SK-N-SH (cell line): ENCODE data around the gene DNAH1. TPM values are rescaled to one million over a fixed set of nuclear protein-coding genes. Genes with fewer than 3 reads are reported as not detected.

Experiments used
- CTCF ChIA-PET: fragments of 300-600, 350-600 bp; formaldehyde crosslinking; extraction: SDS; loops from one replicate; lab custom pipeline; 2021; lab: Yijun Ruan, JAX
- POLR2A ChIA-PET: fragments of 350-600 bp; sonication (Branson Sonifier 250); formaldehyde crosslinking; extraction: SDS; loops from one replicate; lab custom pipeline; 2020; ENCODE audit warnings: antibody characterized with exemption, inconsistent platforms; lab: Yijun Ruan, JAX
- DNase-seq: peaks from one replicate; pipeline ENCODE4 v3.0.0; 2012
- H2AFZ ChIP-seq: fragments of 200-600 bp; sonication (generic); 2 replicates; pipeline ENCODE4 v1.8.1; 2016; ENCODE audit warnings: antibody characterized with exemption, mild to moderate bottlenecking, low read depth
- H3F3A ChIP-seq: fragments of 200-600 bp; sonication (generic); replicated peaks from 2 replicates; pipeline ENCODE3; 2016; ENCODE audit warnings: antibody characterized with exemption, mild to moderate bottlenecking; ENCODE audit not compliant: insufficient read depth
- H3K27ac ChIP-seq, 2 experiments: fragments of 200-500 bp in 1 of 2; fragments of 200-600 bp in 1 of 2; sonication (Bioruptor generic) in 1 of 2; sonication (generic), shearing (Covaris generic) in 1 of 2; 2 replicates each; pipeline versions ENCODE4 v1.5.1 to v1.6.1; 2014 to 2016; ENCODE audit warnings: low read depth in 2 of 2, inconsistent platforms in 1 of 2, low read length in 1 of 2, mild to moderate bottlenecking in 1 of 2, mixed read lengths in 1 of 2
- H3K27me3 ChIP-seq: fragments of 200-600 bp; sonication (generic), shearing (Covaris generic); 2 replicates; pipeline ENCODE4 v1.6.1; 2016; ENCODE audit warnings: mixed run types; ENCODE audit not compliant: insufficient read depth
- H3K36me3 ChIP-seq, 2 experiments: fragments of 200-500 bp in 1 of 2; fragments of 200-600 bp in 1 of 2; sonication (Bioruptor generic) in 1 of 2; sonication (generic) in 1 of 2; replicated peaks in 1 of 2; 2 replicates each; pipeline versions ENCODE3 to v1.5.1; 2014 to 2016; ENCODE audit warnings: low read length in 1 of 2, mild to moderate bottlenecking in 1 of 2; ENCODE audit not compliant: insufficient read depth in 2 of 2, control insufficient read depth in 1 of 2
- H3K4me1 ChIP-seq, 2 experiments: fragments of 200-500 bp in 1 of 2; fragments of 200-600 bp in 1 of 2; sonication (Bioruptor generic) in 1 of 2; sonication (generic), shearing (Covaris generic) in 1 of 2; 2 replicates each; pipeline versions ENCODE4 v1.5.1 to v1.6.1; 2014 to 2016; ENCODE audit warnings: low read depth in 1 of 2, low read length in 1 of 2, mixed run types in 1 of 2; ENCODE audit not compliant: insufficient read depth in 2 of 2, control insufficient read depth in 1 of 2
- H3K4me2 ChIP-seq: fragments of 200-600 bp; sonication (generic), shearing (Covaris generic); 2 replicates; pipeline ENCODE4 v1.6.1; 2017; ENCODE audit warnings: mixed run types
- H3K4me3 ChIP-seq, 2 experiments: fragments of 200-500 bp in 1 of 2; fragments of 200-600 bp in 1 of 2; sonication (Bioruptor generic) in 1 of 2; sonication (generic), shearing (Covaris generic) in 1 of 2; 2 replicates each; pipeline versions ENCODE4 v1.5.1 to v1.8.1; 2014 to 2016; ENCODE audit warnings: low read depth in 2 of 2, inconsistent platforms in 1 of 2, low read length in 1 of 2, mild to moderate bottlenecking in 1 of 2, mixed read lengths in 1 of 2, moderate library complexity in 1 of 2
- H3K79me2 ChIP-seq: fragments of 200-600 bp; sonication (generic); 2 replicates; pipeline ENCODE4 v1.8.1; 2017; ENCODE audit warnings: mild to moderate bottlenecking; ENCODE audit not compliant: insufficient read depth
- H3K9ac ChIP-seq: fragments of 200-600 bp; sonication (generic); 2 replicates; pipeline ENCODE4 v1.6.1; 2017; ENCODE audit warnings: mixed run types
- H3K9me2 ChIP-seq: fragments of 200-600 bp; sonication (generic); 2 replicates; pipeline ENCODE4 v1.6.1; 2017; ENCODE audit warnings: mixed run types
- H3K9me3 ChIP-seq: fragments of 200-600 bp; sonication (generic); 2 replicates; pipeline ENCODE4 v1.6.1; 2017; ENCODE audit warnings: mixed run types, mild to moderate bottlenecking, moderate library complexity
- H4K20me1 ChIP-seq: fragments of 200-600 bp; sonication (generic); 2 replicates; pipeline ENCODE4 v1.6.1; 2017; ENCODE audit warnings: mild to moderate bottlenecking, mixed run types; ENCODE audit not compliant: insufficient read depth
- EZH2phosphoT487 ChIP-seq: fragments of 200-600 bp; sonication (generic); IDR thresholded peaks from 2 replicates; pipeline ENCODE4 v1.6.1; 2017; ENCODE audit warnings: low read depth, mixed run types, mild to moderate bottlenecking, antibody characterized with exemption, moderate library complexity, borderline replicate concordance
- FOXJ3 ChIP-seq: sonication (generic); formaldehyde crosslinking; IDR thresholded peaks from 2 replicates; pipeline ENCODE4 v1.5.1; 2020; ENCODE audit warnings: mild to moderate bottlenecking, missing genetic modification reagents
- FOXM1 ChIP-seq: IDR thresholded peaks from 2 replicates; pipeline ENCODE4 v1.4.0; 2012; ENCODE audit warnings: low read depth, mild to moderate bottlenecking
- GABPA ChIP-seq: IDR thresholded peaks from 2 replicates; pipeline ENCODE4 v1.4.0; 2012; ENCODE audit warnings: low read depth, mild to moderate bottlenecking
- GATA2 ChIP-seq: sonication (generic); formaldehyde crosslinking; IDR thresholded peaks from 2 replicates; pipeline ENCODE4 v1.5.0; 2020; ENCODE audit warnings: mild to moderate bottlenecking, missing genetic modification reagents
- IRF3 ChIP-seq: fragments of 150-350 bp; IDR thresholded peaks from 2 replicates; pipeline ENCODE4 v1.6.1; 2016; ENCODE audit warnings: mild to moderate bottlenecking, low read depth, low read length
- JUND ChIP-seq: IDR thresholded peaks from 2 replicates; pipeline ENCODE4 v1.4.0; 2012
- MAX ChIP-seq: IDR thresholded peaks from 2 replicates; pipeline ENCODE4 v1.4.0; 2012; ENCODE audit warnings: low read depth
- POLR2AphosphoS5 ChIP-seq: IDR thresholded peaks from 2 replicates; pipeline ENCODE4 v1.6.1; 2012; ENCODE audit warnings: low read depth, low read length
- RAD21 ChIP-seq: IDR thresholded peaks from 2 replicates; pipeline ENCODE4 v1.6.1; 2012; ENCODE audit warnings: mild to moderate bottlenecking, low read length
- REST ChIP-seq: IDR thresholded peaks from 2 replicates; pipeline ENCODE4 v1.6.1; 2012; ENCODE audit warnings: mild to moderate bottlenecking, low read depth, low read length, moderate library complexity
- RFX5 ChIP-seq: IDR thresholded peaks from 2 replicates; pipeline ENCODE4 v1.6.1; 2012; ENCODE audit warnings: mild to moderate bottlenecking, improper control_type of control experiment, low read length
- RXRA ChIP-seq: IDR thresholded peaks from 2 replicates; pipeline ENCODE4 v1.4.0; 2012; ENCODE audit warnings: low read depth, mild to moderate bottlenecking, borderline replicate concordance
- SIN3A ChIP-seq: IDR thresholded peaks from 2 replicates; pipeline ENCODE4 v1.6.1; 2012; ENCODE audit warnings: low read depth, mild to moderate bottlenecking, low read length, moderate library complexity, borderline replicate concordance
- TCF12 ChIP-seq: IDR thresholded peaks from 2 replicates; pipeline ENCODE4 v1.4.0; 2012
- TEAD4 ChIP-seq: IDR thresholded peaks from 2 replicates; pipeline ENCODE4 v1.4.0; 2012; ENCODE audit warnings: mild to moderate bottlenecking, borderline replicate concordance; ENCODE audit not compliant: insufficient read depth
- YY1 ChIP-seq: IDR thresholded peaks from 2 replicates; pipeline ENCODE4 v1.4.0; 2012; ENCODE audit warnings: low read depth, mild to moderate bottlenecking
- WGBS: methylation state at CpG from one replicate; pipeline ENCODE4 v1.1.6; 2017; ENCODE audit warnings: low lambda C conversion rate; 5-methylcytosine and 5-hydroxymethylcytosine counted together
- polyA plus RNA-seq, 3 experiments: library from polyadenylated mRNA; depleted of rRNA; stranded (reverse); fragments of >200 nt; gene quantifications; 2 replicates each; pipeline ENCODE4 v1.2.3, GENCODE V29; 2012

Gene DNAH1
- polyA plus RNA-seq, 1 of the 3 experiments (the other 2 are of a cell fraction): 5.1 TPM

- Histone ChIP-seq H3K79me2 (no peaks in the 10 kb centered on the region), H3K27me3 (no peaks in the 10 kb centered on the region), H3F3A (no peaks in the 10 kb centered on the region), H3K9me2 (no peaks in the 10 kb centered on the region), H3K4me3 (no peak overlapping the region), H3K4me2 (no peak overlapping the region), H3K27ac (no peak overlapping the region), H2AFZ (no peak overlapping the region), H3K4me1 (no peaks in the 10 kb centered on the region), H3K36me3 (peaks cover 7 to 41% of the 10 kb centered on the region in 2 experiments), H4K20me1 (no peaks in the 10 kb centered on the region), H3K9ac (no peak overlapping the region), H3K9me3 (no peaks in the 10 kb centered on the region)
- no peak for DNase-seq
- TF ChIP-seq YY1 (no peak), RFX5 (no peak), IRF3 (no peak), FOXJ3 (no peak), JUND (no peak), EZH2phosphoT487 (no peak), RAD21 (no peak), GABPA (no peak), TEAD4 (no peak), MAX (no peak), SIN3A (no peak), FOXM1 (no peak), POLR2AphosphoS5 (no peak; the same call in 1 of the 2 replicates), RXRA (no peak), GATA2 (CRISPR knock-in tag) (no peak)
- ChIA-PET CTCF (no interaction called here), POLR2A (no interaction called here)
- 100% methylated on average over 2 of the region's 6 CpGs for WGBS
These were observed 83.5 kb downstream of the DNAH1 start for GRCh38 chr3:52399593-52399992.

- no peaks in the 10 kb centered on the region for H3K9me2 ChIP-seq
- no peaks in the 10 kb centered on the region for H3K4me1 ChIP-seq
- no peak overlapping the region for H3K27ac ChIP-seq
- no peaks in the 10 kb centered on the region for H4K20me1 ChIP-seq
- ChIA-PET POLR2A (no interaction called here), CTCF (no interaction called here)
- peaks cover 12 to 49% of the 10 kb centered on the region in 2 experiments for H3K36me3 ChIP-seq
- 95% methylated on average over 9 of the region's 10 CpGs for WGBS
- H3K4me2 ChIP-seq: no peak overlapping the region
- H3K9me3 ChIP-seq: no peaks in the 10 kb centered on the region
- H3F3A ChIP-seq: no peaks in the 10 kb centered on the region
- no peak for DNase-seq
- H2AFZ ChIP-seq: no peak overlapping the region
- TF ChIP-seq RXRA (no peak), TEAD4 (no peak), JUND (no peak), REST (no peak), FOXJ3 (no peak), TCF12 (no peak)
- no peaks in the 10 kb centered on the region for H3K79me2 ChIP-seq
- no peaks in the 10 kb centered on the region for H3K27me3 ChIP-seq
- no peak overlapping the region for H3K9ac ChIP-seq
- H3K4me3 ChIP-seq: no peak overlapping the region
These were observed 84.2 kb downstream of the DNAH1 start for GRCh38 chr3:52400275-52400793.
